GM23248 (cell line): ENCODE results near the gene SIRT7. TPM values are rescaled to one million over a fixed set of nuclear protein-coding genes. Genes with fewer than 3 reads are reported as not detected.

Experiments
- DNase-seq: peaks from one replicate; pipeline ENCODE4 v3.0.0-alpha.2; 2015
- H2AFZ ChIP-seq: fragments of 200-600 bp; sonication (generic); 2 replicates; pipeline ENCODE4 v1.6.1; 2016; ENCODE audit warnings: antibody characterized with exemption
- H3F3A ChIP-seq: fragments of 200-600 bp; sonication (generic); 2 replicates; pipeline ENCODE4 v1.6.1; 2016; ENCODE audit warnings: mild to moderate bottlenecking, antibody characterized with exemption, mixed run types; ENCODE audit not compliant: insufficient read depth
- H3K27ac ChIP-seq: fragments of 200-600 bp; sonication (generic); 2 replicates; pipeline ENCODE4 v1.5.1; 2016; ENCODE audit warnings: mild to moderate bottlenecking
- H3K27me3 ChIP-seq: fragments of 200-600 bp; sonication (generic); replicated peaks from 2 replicates; pipeline ENCODE4 v1.6.1; 2016; ENCODE audit warnings: mild to moderate bottlenecking; ENCODE audit not compliant: insufficient read depth
- H3K36me3 ChIP-seq: fragments of 200-600 bp; sonication (generic); 2 replicates; pipeline ENCODE4 v1.6.1; 2016; ENCODE audit warnings: low read depth, mild to moderate bottlenecking
- H3K4me1 ChIP-seq: fragments of 200-600 bp; sonication (generic); 2 replicates; pipeline ENCODE4 v1.6.1; 2016; ENCODE audit warnings: mild to moderate bottlenecking; ENCODE audit not compliant: insufficient read depth
- H3K4me2 ChIP-seq: fragments of 200-600 bp; sonication (generic); one replicate; pipeline ENCODE4 v1.6.1; 2016; ENCODE audit warnings: mild to moderate bottlenecking; ENCODE audit not compliant: unreplicated experiment
- H3K4me3 ChIP-seq: fragments of 200-600 bp; sonication (generic); 2 replicates; pipeline ENCODE4 v1.5.1; 2016; ENCODE audit warnings: mild to moderate bottlenecking
- H3K79me2 ChIP-seq: fragments of 200-600 bp; sonication (generic); 2 replicates; pipeline ENCODE4 v1.6.1; 2016; ENCODE audit warnings: mild to moderate bottlenecking; ENCODE audit not compliant: insufficient read depth
- H3K9ac ChIP-seq: fragments of 200-600 bp; sonication (generic); 2 replicates; pipeline ENCODE4 v1.6.1; 2016; ENCODE audit warnings: mild to moderate bottlenecking
- H3K9me2 ChIP-seq: fragments of 200-600 bp; sonication (generic); 2 replicates; pipeline ENCODE4 v1.6.1; 2016; ENCODE audit warnings: mixed run types, mild to moderate bottlenecking, moderate library complexity; ENCODE audit not compliant: insufficient read depth
- H3K9me3 ChIP-seq: fragments of 200-600 bp; sonication (generic); one replicate; pipeline ENCODE4 v1.6.1; 2017; ENCODE audit warnings: low read depth
- H4K20me1 ChIP-seq: fragments of 200-600 bp; sonication (generic); 2 replicates; pipeline ENCODE4 v1.6.0; 2016; ENCODE audit not compliant: insufficient read depth
- EZH2 ChIP-seq: fragments of 200-600 bp; sonication (generic); IDR thresholded peaks from 2 replicates; pipeline ENCODE4 v1.6.1; 2018; ENCODE audit warnings: antibody characterized with exemption, mild to moderate bottlenecking; ENCODE audit not compliant: insufficient read depth, poor library complexity, severe bottlenecking
- EZH2phosphoT487 ChIP-seq: fragments of 200-600 bp; sonication (generic); IDR thresholded peaks from 2 replicates; pipeline ENCODE4 v1.6.1; 2018; ENCODE audit warnings: antibody characterized with exemption, moderate library complexity, mild to moderate bottlenecking, low read depth; ENCODE audit not compliant: insufficient read depth
- WGBS, 2 experiments: methylation state at CpG; one replicate each; pipeline ENCODE4 v1.1.6; 2015 to 2017; ENCODE audit warnings: low lambda C conversion rate in 2 of 2, low coverage in 1 of 2; ENCODE audit errors: missing lambda C conversion rate in 2 of 2; 5-methylcytosine and 5-hydroxymethylcytosine counted together
- in situ Hi-C: fragments of 300-500 bp; cut with MboI; formaldehyde crosslinking; loops from 2 replicates; pipeline ENCODE4 v1.15.0; 2020
- polyA plus RNA-seq: library from polyadenylated mRNA; unstranded; fragments of >200 nt; fragmentation: Nextera tagmentation; extraction: Ambion mirVana; gene quantifications from 2 replicates; pipeline ENCODE4 v1.2.1, GENCODE V29; 2016
- total RNA-seq: library from RNA; depleted of rRNA; stranded (reverse); fragments of >200 nt; shearing (Covaris generic); gene quantifications from 2 replicates; pipeline ENCODE4 v1.2.3, GENCODE V29; 2014

Gene SIRT7
- total and polyA plus RNA-seq, 2 experiments from 2014 or later, result 11.4 to 13.1 TPM

DNA sequence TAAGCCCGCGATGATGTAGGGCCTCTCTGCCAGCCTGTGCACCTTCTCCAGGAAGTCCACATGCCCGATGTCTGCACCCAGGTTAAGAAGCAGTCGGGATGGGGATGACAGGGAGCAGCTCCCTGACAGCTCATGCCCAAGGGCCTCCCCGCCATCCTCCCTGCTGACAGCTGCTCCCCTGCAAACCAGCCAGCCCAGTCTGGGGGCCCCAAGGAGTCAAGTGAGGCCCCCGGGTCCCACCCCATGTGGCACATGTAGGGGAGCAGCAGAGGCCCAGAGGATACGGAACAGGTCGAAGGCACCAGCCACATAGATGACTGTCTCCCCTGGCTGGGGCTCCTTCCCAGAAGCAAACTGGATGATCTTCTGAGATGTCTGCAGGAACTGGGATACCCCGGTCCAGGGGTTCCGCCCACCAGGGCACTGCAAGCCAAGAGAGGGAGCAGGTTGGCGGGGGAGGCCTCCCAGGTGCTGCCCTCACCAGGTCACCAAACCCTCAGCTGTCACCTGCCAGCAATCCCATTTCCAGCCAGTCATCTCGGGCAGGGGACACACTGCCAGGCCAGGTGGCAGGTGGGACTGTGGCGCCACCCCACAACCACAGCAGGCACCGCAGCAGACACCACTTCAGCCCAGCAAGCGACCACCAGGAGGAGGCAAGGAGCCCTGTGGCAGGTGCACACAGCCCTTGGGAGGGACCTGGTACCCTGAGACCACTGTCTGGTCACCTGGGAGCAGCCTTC is 11.3 kb downstream of the SIRT7 start:
- no peaks in the 10 kb centered on the region for H3K9me3 ChIP-seq
- H3K27ac ChIP-seq, result no peak overlapping the region
- DNase-seq, result no peak
- H3K9ac ChIP-seq, result no peak overlapping the region
- H3K79me2 ChIP-seq, result no peaks in the 10 kb centered on the region
- no peak overlapping the region for H2AFZ ChIP-seq
- no peaks in the 10 kb centered on the region for H3K27me3 ChIP-seq
- peaks cover 4% of the 10 kb centered on the region; the same call in 1 of the 2 replicates for H3K4me1 ChIP-seq
- no peaks in the 10 kb centered on the region for H3K9me2 ChIP-seq
- H3K4me3 ChIP-seq, result no peak overlapping the region
- in situ Hi-C loops, result no loop called here
- no peaks in the 10 kb centered on the region for H3F3A ChIP-seq
- no peak overlapping the region for H3K4me2 ChIP-seq
- no peaks in the 10 kb centered on the region for H3K36me3 ChIP-seq
- no peaks in the 10 kb centered on the region for H4K20me1 ChIP-seq
- WGBS, 2 experiments, result 88% methylated on average over 14 to 15 of the region's 15 CpGs
- no peak for TF ChIP-seq EZH2phosphoT487
- TF ChIP-seq EZH2, result no peak

- no peaks in the 10 kb centered on the region for H3K9me2 ChIP-seq
- H3K27ac ChIP-seq, result no peak overlapping the region
- no peaks in the 10 kb centered on the region for H3K79me2 ChIP-seq
- no peaks in the 10 kb centered on the region for H3F3A ChIP-seq
- no peak overlapping the region for H3K9ac ChIP-seq
- H4K20me1 ChIP-seq, result no peaks in the 10 kb centered on the region
- DNase-seq, result no peak
- 85 to 92% methylated on average over 10 of the region's 10 CpGs for WGBS, 2 experiments
- H3K27me3 ChIP-seq, result no peaks in the 10 kb centered on the region
- H3K4me3 ChIP-seq, result no peak overlapping the region
- H3K4me2 ChIP-seq, result no peak overlapping the region
- TF ChIP-seq EZH2 (no peak), EZH2phosphoT487 (no peak)
- no peak overlapping the region for H2AFZ ChIP-seq
- no peaks in the 10 kb centered on the region for H3K9me3 ChIP-seq
- H3K4me1 ChIP-seq, result peaks cover 4% of the 10 kb centered on the region; the same call in 1 of the 2 replicates
- in situ Hi-C loops, result no loop called here
- H3K36me3 ChIP-seq, result no peaks in the 10 kb centered on the region
Measured at GRCh38 chr17:81905993-81906392, 12.0 kb downstream of the SIRT7 start.

DNA sequence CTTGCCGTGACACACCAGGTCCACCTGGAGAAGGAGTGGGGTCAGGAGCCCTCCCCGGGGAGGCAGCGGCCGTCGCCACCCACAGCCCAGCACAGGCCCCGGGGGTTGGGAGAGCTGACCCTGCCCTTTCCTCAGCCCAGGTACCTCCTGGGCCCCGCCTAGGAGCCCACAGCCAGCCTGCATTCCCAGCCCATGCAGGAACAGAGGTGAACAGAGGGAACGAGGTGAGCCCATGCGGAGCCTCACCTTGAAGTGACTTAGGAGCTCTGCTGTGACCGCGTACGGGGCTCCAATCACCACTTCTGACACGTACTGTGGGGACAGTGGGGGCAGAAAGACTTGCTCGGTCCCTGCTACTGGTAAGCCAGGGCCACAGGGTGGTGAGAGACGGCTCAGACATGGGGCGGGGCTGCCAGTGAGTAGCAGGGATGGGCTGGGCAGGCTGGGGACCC is 12.5 kb downstream of the SIRT7 start:
- no peaks in the 10 kb centered on the region for H3K36me3 ChIP-seq
- H3K4me3 ChIP-seq, result no peak overlapping the region
- H4K20me1 ChIP-seq, result no peaks in the 10 kb centered on the region
- WGBS, 2 experiments, result 90 to 91% methylated on average over 16 of the region's 16 CpGs
- H3K9me3 ChIP-seq, result no peaks in the 10 kb centered on the region
- H3K4me1 ChIP-seq, result peaks cover 3% of the 10 kb centered on the region; the same call in 1 of the 2 replicates
- no peak for DNase-seq
- no peaks in the 10 kb centered on the region for H3K9me2 ChIP-seq
- H2AFZ ChIP-seq, result no peak overlapping the region
- H3K27me3 ChIP-seq, result no peaks in the 10 kb centered on the region
- H3K79me2 ChIP-seq, result no peaks in the 10 kb centered on the region
- in situ Hi-C loops, result no loop called here
- H3K4me2 ChIP-seq, result no peak overlapping the region
- TF ChIP-seq EZH2phosphoT487 (no peak), EZH2 (no peak)
- no peak overlapping the region for H3K27ac ChIP-seq
- H3F3A ChIP-seq, result peaks cover under 1% of the 10 kb centered on the region
- H3K9ac ChIP-seq, result no peak overlapping the region

GRCh38 chr17:81904600-81905423 is 13.2 kb downstream of the SIRT7 start:
- DNase-seq, result no peak
- Histone ChIP-seq H3K9me3 (no peaks in the 10 kb centered on the region), H3K4me2 (no peak overlapping the region), H3K4me3 (no peak overlapping the region), H4K20me1 (no peaks in the 10 kb centered on the region), H2AFZ (no peak overlapping the region), H3K27ac (no peak overlapping the region), H3F3A (peaks cover 7% of the 10 kb centered on the region), H3K9ac (no peak overlapping the region), H3K36me3 (no peaks in the 10 kb centered on the region), H3K27me3 (no peaks in the 10 kb centered on the region), H3K79me2 (no peaks in the 10 kb centered on the region), H3K4me1 (no peaks in the 10 kb centered on the region), H3K9me2 (no peaks in the 10 kb centered on the region)
- in situ Hi-C loops, result no loop called here
- 90 to 91% methylated on average over 25 to 28 of the region's 28 CpGs for WGBS, 2 experiments
- TF ChIP-seq EZH2phosphoT487 (no peak), EZH2 (no peak)
